ENCODE measurements around the gene SIL1.

The SIL1 gene

DNA sequence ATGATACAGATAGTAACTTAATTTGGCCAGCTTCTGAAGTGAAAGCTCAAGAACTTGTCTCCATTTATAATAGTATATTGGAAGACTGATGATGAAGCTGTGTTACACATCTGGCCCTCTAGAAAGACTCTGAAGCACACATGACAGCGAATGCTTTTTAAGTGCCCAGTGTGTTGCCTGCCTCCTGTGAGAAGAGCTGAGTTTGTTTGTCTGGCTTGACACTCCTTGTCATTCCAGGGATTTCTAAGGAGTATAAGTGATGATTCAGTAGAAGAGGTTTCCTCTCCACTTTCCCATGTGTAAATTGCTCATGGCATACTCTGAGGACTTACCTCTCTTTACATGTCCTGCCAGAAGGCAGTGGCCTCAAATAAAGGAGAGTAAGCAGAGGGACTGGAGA lies 292.6 kb downstream of the SIL1 start:
- no peak for DNase-seq

DNA sequence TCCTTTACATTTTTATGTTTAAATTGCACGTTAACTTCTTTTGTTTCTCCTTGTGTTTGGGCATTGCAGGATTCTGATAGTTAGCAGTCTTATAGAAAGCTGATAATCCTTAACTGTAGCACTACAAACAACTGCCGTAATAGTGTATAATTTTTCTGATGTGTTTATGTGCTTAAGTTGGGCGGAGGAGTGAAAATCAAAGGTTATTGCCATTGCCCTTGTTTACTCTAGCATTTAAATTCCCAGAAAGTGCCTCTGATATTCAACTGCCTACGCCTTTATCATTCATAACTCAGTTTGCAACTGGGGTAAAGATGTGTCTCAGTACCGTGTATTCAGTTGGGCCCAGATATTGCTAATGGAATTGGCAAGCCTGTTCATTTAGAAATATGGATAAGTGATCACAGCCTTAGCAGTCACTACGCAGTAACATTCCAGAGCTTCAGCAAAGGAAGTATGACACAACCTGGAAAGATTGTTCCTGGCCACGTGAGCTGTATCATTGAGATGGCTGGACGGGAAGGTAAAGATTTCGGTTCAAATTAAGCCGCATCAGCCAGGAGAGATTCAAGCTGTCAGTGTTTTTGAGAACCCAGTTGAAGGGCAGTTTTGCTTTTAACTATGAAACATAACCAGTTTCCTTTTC lies 294.9 kb downstream of the SIL1 start:
- DNase-seq: no peak

- no peak for DNase-seq
Observed at GRCh38 chr5:138901716-138902115, 296.5 kb downstream of the SIL1 start.

DNA sequence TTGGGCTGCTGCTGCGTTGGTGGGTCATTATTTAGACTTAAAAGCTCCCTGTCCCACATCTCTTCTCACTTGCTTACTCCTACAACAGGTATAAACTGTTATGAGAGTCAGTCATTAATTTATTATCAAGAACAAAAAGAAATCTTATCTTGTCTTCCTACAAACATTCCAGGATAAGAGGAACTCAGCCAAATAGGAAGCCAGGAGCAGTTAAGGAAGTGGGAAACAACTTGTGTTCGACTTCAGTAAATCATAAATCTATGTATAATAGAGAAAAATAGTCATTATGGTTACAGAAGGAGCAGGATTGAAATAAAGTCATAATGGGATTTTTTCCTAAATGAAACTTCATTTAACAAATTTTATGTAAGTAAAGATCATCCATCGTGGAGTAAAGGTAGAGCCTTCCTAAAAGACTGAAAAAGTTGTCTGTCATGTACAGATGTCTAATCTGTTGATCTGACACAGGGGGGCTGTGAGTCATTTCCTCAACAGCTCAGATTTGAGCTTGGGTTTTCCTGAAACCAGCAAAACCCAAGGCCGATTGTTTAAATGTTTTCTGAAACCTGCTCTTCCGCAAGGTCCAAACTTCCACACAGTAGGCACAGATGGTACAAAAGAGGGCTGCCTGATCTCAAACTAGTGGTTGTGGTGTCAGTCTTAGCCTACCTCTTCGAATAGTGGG lies 297.7 kb downstream of the SIL1 start:
- DNase-seq: no peak

- no peak for DNase-seq
Observed at GRCh38 chr5:138898742-138899141, 299.4 kb downstream of the SIL1 start.

- no peak for DNase-seq
Observed at GRCh38 chr5:138898299-138898698, 299.9 kb downstream of the SIL1 start.

Data from NCI-H1930 (cell line).